ENCODE measurements around the gene FOXQ1.
"Not testable (repeated sequence)": the region's sequence is repeated elsewhere in the genome, so short reads cannot be mapped to it uniquely, and the experiment has no call there.

The FOXQ1 gene

GRCh38 chr6:1291381-1291780 is 20.5 kb upstream of the FOXQ1 start:
- FAIRE-seq, result no peak

- FAIRE-seq, result no peak
Observed at GRCh38 chr6:1295420-1295819, 16.5 kb upstream of the FOXQ1 start.

GRCh38 chr6:1296079-1296478 is 15.8 kb upstream of the FOXQ1 start:
- no peak for FAIRE-seq

- no peak for FAIRE-seq
Observed at GRCh38 chr6:1296542-1296941, 15.4 kb upstream of the FOXQ1 start.

- no peak for FAIRE-seq
Observed at GRCh38 chr6:1297746-1298145, 14.2 kb upstream of the FOXQ1 start.

- FAIRE-seq, result no peak
Observed at GRCh38 chr6:1298768-1299167, 13.1 kb upstream of the FOXQ1 start.

GRCh38 chr6:1306133-1306532 is 5.8 kb upstream of the FOXQ1 start:
- FAIRE-seq, result no peak

GRCh38 chr6:1309366-1309765 is 2.5 kb upstream of the FOXQ1 start:
- no peak for FAIRE-seq

- no peak for FAIRE-seq
Observed at GRCh38 chr6:1310628-1311399, 1.1 kb upstream of the FOXQ1 start.

- FAIRE-seq, result no peak
Observed at GRCh38 chr6:1312203-1312472, 240 bp downstream of the FOXQ1 start.

GRCh38 chr6:1312473-1313367 is 822 bp downstream of the FOXQ1 start:
- FAIRE-seq, result no peak

- no peak for FAIRE-seq
Observed at GRCh38 chr6:1313384-1313766, 1.5 kb downstream of the FOXQ1 start.

GRCh38 chr6:1313767-1314503 is 2.0 kb downstream of the FOXQ1 start:
- no peak for FAIRE-seq

- FAIRE-seq, result no peak
Observed at GRCh38 chr6:1314617-1315016, 2.7 kb downstream of the FOXQ1 start.

GRCh38 chr6:1315201-1315559 is 3.3 kb downstream of the FOXQ1 start:
- no peak for FAIRE-seq

GRCh38 chr6:1315560-1316386 is 3.9 kb downstream of the FOXQ1 start:
- FAIRE-seq, result no peak

- FAIRE-seq, result no peak
Observed at GRCh38 chr6:1316489-1316971, 4.6 kb downstream of the FOXQ1 start.

- no peak for FAIRE-seq
Observed at GRCh38 chr6:1317302-1317815, 5.5 kb downstream of the FOXQ1 start.

- no peak for FAIRE-seq
Observed at GRCh38 chr6:1318036-1318435, 6.1 kb downstream of the FOXQ1 start.

- not testable (repeated sequence) for FAIRE-seq
Observed at GRCh38 chr6:1318584-1318983, 6.7 kb downstream of the FOXQ1 start.

- FAIRE-seq, result no peak
Observed at GRCh38 chr6:1321738-1322137, 9.8 kb downstream of the FOXQ1 start.

GRCh38 chr6:1322156-1322555 is 10.3 kb downstream of the FOXQ1 start:
- FAIRE-seq, result no peak
